Mononuclear cell (primary cell): ENCODE results near the gene NFATC2. TPM values are rescaled to one million over a fixed set of nuclear protein-coding genes. Genes with fewer than 3 reads are reported as not detected.

ENCODE experiments used
- H3K27me3 ChIP-seq: 2 replicates; pipeline ENCODE4 v1.6.0; 2011; ENCODE audit warnings: low read length, control low read depth; ENCODE audit not compliant: insufficient read depth
- H3K4me1 ChIP-seq: 2 replicates; pipeline ENCODE4 v1.5.1; 2011; ENCODE audit warnings: mild to moderate bottlenecking, low read length, control low read depth; ENCODE audit not compliant: insufficient read depth
- H3K4me3 ChIP-seq: 2 replicates; pipeline ENCODE4 v1.5.1; 2011; ENCODE audit warnings: mild to moderate bottlenecking, low read length, moderate library complexity
- H3K9me3 ChIP-seq: 2 replicates; pipeline ENCODE4 v1.5.1; 2011; ENCODE audit warnings: low read depth, mild to moderate bottlenecking, control low read depth, low read length
- total RNA-seq: library from RNA; depleted of rRNA; stranded (reverse); fragments of >200 nt; gene quantifications from one replicate; pipeline ENCODE4 v1.2.3, GENCODE V29; 2012

Gene NFATC2
- total RNA-seq, 1 donor: 12.2 TPM

DNA sequence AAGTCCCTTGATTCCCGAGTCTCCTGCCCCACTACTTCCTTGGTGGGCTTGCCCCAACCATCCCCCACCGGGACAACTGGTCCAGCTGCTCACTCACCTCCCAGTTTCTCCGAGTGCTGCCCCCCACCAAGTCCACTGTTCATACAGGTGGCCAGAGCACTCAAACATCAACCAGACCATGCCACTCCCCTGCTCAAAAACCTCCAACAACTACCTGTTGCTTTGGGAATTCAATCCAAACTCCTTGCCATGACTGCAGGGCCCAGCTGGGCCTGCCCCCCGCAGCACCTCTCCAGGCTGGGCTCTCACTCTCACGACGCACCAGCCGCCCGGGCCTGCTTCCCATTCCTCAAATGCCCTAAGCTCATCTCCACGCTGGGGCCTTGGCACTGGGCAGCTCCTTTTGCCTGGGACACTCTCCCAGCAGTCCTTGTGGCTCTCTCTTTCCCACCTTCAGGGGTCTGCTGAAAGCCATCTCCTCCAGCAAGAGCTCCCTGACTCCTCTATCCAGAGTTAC lies 97.5 kb downstream of the NFATC2 start:
- H3K4me3 ChIP-seq: no peak overlapping the region
- H3K9me3 ChIP-seq: no peaks in the 10 kb centered on the region
- no peaks in the 10 kb centered on the region for H3K27me3 ChIP-seq
- H3K4me1 ChIP-seq: peaks cover 7% of the 10 kb centered on the region

DNA sequence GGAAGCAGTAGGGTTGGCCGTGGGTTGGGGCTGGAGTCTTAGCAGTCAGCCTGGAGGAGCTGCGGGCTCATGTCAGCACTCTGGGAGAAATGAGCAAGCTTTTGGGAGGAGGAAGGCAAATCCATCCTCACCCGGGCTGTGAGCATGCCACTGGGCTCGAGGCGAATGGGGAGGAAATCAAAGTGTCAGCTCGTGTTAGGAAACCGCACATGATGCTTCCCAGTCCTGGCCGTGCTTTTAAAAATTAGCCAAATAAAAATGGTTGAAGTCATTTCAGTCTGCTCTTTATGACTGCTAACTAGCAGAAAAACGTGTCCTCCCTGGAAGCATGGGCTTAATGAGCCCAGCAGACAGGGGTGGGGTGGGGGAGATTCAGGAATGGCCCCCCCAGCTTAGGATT lies 98.1 kb downstream of the NFATC2 start:
- peaks cover 7% of the 10 kb centered on the region for H3K4me1 ChIP-seq
- no peaks in the 10 kb centered on the region for H3K9me3 ChIP-seq
- H3K27me3 ChIP-seq: no peaks in the 10 kb centered on the region
- no peak overlapping the region for H3K4me3 ChIP-seq

DNA sequence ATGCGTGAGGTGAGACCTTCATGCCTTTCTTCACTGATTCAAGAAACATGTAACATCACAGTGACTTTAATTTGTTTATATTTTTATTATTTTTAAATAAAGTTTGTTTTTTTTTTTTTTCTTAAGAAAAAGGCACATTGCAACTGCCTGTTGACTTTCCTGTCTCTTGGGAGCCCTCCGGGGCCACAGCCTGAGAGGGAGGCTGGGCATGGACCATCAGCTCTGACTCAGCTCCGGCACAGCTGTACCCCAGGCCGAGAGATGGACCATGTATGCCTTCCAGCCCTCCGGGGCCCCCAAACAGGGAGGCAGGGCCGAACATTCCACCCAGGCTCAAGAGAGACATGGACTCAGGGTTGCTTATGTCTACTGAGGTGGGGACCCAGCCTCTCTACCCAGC lies 99.9 kb downstream of the NFATC2 start:
- H3K9me3 ChIP-seq: no peaks in the 10 kb centered on the region
- peaks cover 7% of the 10 kb centered on the region for H3K4me1 ChIP-seq

DNA sequence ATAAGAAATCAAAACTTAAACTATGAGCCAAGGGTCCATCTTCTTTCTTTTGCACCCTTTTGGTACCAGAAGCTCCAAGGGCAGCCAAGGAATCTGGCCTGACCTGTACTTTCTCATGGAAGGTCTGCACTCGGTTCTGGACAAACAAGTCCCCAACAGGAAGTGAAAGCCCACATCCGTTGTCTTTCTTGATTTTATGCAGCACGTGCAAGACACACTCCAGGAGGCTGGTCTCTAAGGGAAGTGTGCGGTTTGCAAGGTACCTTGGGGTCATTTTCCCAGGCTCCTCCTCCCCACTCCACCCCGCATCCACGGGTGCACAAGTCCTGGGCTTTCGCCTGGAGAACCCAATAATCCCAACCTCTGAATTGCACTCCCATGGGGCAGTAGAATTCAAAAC lies 101.9 kb downstream of the NFATC2 start:
- no peaks in the 10 kb centered on the region for H3K9me3 ChIP-seq
- H3K4me1 ChIP-seq: peaks cover 7% of the 10 kb centered on the region
- no peak overlapping the region for H3K4me3 ChIP-seq

More for the DNA sequence above, 99.9 kb downstream of the NFATC2 start:
- no peaks in the 10 kb centered on the region for H3K27me3 ChIP-seq
- no peak overlapping the region for H3K4me3 ChIP-seq

DNA sequence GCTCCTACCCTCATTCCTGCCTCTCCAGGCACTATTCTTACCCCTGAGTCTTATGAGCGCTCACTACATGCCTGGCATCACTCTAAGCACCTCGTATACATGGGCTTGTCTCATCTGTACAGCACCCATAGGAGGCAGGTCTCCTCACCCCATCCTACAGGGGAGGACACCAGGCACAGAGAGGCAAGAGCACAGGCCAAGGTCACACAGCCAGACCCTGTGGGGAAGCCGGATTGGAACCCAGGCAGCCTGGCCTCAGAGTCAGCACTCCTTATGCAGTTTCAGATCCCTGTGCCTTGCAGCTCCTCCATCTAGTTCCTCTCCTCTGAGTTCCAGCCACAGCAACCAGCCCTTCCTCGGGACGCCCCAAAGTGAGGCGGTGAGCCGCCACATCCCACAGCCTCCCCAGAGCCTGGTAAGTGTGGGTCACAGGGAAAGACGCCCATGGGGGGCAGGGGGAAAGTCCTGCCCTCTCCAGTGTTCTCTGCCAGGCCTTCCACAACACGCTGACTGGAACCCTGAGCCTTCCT lies 103.3 kb downstream of the NFATC2 start:
- H3K9me3 ChIP-seq: no peaks in the 10 kb centered on the region
- no peak overlapping the region for H3K4me3 ChIP-seq
- H3K27me3 ChIP-seq: no peaks in the 10 kb centered on the region
- peaks cover 7% of the 10 kb centered on the region for H3K4me1 ChIP-seq

More for the DNA sequence above, 101.9 kb downstream of the NFATC2 start:
- H3K27me3 ChIP-seq: no peaks in the 10 kb centered on the region

DNA sequence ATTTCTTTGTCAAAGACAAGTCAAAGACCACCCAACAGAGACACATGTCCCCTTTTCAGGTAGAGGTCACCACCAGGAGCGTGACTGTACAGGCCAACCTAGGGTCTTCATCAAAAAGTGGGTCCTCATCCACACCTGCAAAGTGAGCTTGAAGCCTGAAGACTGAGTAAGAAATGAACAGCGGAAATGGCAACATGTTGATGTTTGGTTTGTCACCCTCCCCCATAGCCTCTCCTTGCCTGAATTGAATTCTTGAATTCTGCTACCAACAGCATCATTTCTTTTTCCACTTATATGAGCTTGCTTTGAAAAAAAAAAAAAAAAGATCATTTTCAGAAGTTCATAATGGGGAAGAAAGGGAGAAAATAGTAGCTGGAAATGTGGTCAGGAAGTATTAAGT lies 104.4 kb downstream of the NFATC2 start:
- Histone ChIP-seq H3K27me3 (no peaks in the 10 kb centered on the region), H3K4me3 (no peak overlapping the region), H3K4me1 (peaks cover 7% of the 10 kb centered on the region), H3K9me3 (no peaks in the 10 kb centered on the region)

DNA sequence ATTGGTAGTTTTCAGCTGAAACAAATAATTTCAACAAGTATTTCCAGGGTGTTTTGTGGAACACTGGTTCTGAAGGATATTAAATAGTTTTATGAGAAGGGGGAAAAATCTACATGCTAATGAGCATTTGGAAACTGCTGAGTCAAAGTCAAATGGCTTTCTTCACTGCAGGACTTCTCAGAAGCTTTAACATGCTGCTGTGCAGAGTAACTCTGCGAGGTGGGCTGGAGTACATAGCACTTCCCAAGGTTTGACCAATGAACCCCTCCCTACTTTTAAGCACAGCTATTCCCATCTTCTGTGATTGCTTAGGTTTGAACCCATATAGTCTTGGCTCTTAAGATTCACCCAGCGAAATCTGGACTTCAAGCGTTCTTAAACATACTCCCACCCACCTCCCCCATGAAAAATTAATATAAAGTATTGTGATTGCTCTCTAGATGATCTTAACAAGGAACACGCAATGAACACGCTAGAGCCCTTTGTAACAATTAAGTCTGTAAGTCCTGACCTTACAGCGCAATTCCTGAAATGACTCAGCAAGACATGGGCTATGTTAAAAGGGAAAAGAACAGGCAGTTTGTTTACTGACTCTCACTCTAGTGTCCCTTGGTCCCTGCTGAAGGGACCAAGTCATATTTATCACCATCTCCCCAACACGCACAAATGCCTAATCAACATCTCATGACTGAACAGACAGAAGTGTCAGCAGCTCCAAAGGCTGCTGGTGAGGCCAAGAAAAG lies 105.2 kb downstream of the NFATC2 start:
- H3K9me3 ChIP-seq: no peaks in the 10 kb centered on the region
- H3K4me3 ChIP-seq: no peak overlapping the region
- H3K27me3 ChIP-seq: no peaks in the 10 kb centered on the region
- peaks cover 7% of the 10 kb centered on the region for H3K4me1 ChIP-seq

DNA sequence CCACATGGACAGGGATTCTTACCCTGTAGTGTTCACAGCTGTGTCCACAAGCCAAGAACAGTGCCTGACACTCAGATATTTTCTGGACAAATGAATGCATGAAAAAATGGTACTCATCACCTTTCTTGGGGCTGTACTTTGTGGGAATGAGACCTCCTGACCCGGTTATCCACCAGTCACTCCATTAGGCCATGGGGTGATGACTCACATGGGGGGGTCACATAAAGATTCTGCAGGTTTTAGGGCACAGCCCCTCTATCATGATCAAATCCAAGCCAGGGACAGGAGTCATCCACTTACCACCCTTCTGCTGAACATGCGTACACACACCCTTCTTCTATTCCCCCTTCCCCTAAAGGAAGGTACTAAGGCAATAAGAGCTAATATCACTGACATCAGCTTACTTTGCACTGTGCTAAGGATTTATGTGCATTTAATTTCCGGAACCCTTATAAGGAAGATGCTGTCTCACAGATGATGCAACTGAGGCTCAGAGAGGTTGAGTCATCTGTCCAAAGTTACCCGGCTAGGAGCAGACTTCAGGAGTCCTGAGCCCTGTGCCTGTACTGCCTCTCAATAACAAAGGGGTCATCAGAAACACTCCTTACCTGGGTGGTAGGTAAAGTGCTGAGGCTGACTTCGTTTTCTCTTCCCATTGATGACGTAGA lies 107.8 kb downstream of the NFATC2 start:
- H3K4me3 ChIP-seq: no peak overlapping the region
- peaks cover 15% of the 10 kb centered on the region for H3K4me1 ChIP-seq
- no peaks in the 10 kb centered on the region for H3K9me3 ChIP-seq
- H3K27me3 ChIP-seq: no peaks in the 10 kb centered on the region

DNA sequence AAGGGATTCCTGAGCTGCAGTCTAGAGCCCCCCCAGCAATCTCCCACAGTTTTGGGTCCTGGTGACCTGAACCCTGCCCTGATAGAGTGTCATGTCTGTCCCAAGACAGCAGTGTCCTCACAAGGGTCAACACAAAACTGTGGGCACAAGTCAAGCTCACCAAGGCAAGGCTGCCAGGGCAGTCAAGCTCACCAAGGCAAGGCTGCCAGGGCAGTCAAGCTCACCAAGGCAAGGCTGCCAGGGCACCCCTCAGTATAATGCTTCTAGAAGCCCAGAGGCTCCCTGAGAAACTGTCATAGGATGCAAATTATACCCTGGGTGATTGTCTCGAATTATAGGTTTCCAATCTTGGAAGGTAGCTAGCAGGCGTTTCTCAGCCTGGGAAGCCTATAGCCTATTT lies 108.5 kb downstream of the NFATC2 start:
- Histone ChIP-seq H3K4me1 (peaks cover 15% of the 10 kb centered on the region), H3K27me3 (no peaks in the 10 kb centered on the region), H3K4me3 (no peak overlapping the region), H3K9me3 (no peaks in the 10 kb centered on the region)

DNA sequence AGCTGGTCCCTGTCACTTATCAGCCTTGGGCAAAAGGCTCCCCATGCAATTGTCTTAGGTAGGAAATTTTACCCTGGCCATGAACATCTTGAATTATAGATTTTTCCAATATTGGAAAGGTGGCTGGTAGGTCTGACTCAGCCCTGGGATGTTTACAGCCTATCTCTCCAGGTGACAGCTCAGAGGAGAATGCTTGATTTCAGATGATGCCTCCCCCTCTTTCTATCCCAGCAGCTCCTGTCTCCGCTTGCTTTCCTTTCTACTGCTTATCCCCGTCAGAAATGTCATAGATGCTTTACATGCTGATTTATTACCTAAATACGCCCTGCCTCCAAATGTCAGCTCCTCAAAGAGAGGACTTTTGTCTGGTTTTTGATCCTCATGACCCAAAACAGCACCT lies 109.6 kb downstream of the NFATC2 start:
- Histone ChIP-seq H3K27me3 (no peaks in the 10 kb centered on the region), H3K9me3 (no peaks in the 10 kb centered on the region), H3K4me1 (peaks cover 15% of the 10 kb centered on the region), H3K4me3 (no peak overlapping the region)

DNA sequence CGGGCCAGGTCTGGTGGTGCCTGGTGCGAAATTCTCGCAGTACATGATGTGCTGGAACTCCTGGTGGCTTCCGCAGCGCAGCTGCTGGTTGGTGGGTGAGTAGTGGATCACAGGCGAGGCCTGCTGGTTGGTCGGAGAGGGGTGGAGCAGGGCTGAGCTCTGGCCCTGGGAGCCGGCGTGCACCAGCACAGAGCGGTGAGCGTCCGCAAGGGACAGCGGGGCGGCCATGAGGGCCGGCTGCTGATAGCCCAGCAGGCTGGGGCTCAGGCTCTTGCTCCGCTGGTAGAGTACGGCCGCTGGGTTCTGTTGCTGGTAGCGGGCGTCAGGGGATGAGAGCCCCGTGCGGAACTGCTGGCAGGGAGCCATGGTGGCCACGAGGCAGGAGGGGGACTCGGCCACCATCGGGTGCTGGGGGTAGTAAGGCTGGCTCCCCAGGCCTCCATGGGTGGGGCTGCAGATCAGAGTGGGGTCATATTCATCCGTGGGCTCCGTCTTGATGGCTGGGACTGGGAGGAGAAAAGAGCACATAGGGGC lies 110.2 kb downstream of the NFATC2 start:
- Histone ChIP-seq H3K9me3 (no peaks in the 10 kb centered on the region), H3K4me1 (peaks cover 16% of the 10 kb centered on the region), H3K27me3 (no peaks in the 10 kb centered on the region), H3K4me3 (no peak overlapping the region)

DNA sequence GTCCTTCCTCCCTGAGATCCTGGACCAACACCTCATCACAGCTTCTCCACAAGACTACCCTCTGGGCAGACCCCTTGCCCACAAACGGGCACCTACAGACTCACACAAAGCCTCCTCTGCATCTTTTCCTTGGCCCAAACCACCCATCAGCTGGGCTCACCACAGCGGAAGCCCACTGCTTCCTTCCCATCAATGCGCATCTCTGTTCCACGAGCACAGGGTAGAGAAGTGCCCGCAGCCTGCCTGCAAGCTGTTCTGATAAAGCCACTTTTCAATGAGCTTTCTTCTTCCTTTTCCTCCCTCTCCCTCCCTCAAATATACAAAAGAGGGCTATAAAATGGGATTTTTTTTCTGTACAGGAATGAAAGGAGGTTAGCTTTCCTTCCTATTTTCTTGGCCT lies 111.2 kb downstream of the NFATC2 start:
- Histone ChIP-seq H3K4me3 (no peak overlapping the region), H3K4me1 (peaks cover 24% of the 10 kb centered on the region), H3K9me3 (no peaks in the 10 kb centered on the region), H3K27me3 (no peaks in the 10 kb centered on the region)

DNA sequence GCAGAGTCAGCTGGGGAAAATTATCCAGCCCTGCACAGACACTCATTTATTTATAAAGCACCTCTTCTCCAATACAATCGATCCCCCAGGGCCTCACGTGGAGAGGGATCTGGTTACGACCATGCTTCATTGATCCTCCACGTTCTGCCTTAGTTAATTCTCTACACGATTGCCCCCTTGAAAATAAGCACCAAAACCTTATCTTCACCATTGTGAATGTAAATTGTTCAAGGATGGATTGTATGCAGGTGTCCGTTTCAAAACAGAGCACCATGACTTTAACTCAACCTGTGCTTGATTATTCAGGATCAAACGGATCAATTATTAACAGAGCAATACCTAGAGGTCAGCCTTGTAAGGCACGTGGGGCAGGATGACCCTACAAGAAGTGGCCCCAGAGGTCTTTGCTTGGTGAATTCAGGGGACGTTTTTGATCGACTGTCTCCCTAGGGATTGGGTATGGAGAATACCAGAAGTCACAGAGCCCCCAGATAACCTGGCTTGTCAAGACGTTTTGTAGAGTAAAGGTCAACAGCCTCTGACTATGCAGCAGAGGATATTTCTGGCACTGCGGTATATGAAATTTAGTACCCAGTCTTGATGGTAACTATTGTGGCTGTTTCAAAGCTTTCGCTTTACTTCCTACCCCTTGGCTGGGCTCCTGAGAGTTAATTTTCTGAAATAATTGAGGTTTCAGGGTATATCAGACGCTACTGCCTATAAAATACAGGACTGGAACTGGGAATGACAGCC lies 112.1 kb downstream of the NFATC2 start:
- H3K27me3 ChIP-seq: no peaks in the 10 kb centered on the region
- H3K9me3 ChIP-seq: no peaks in the 10 kb centered on the region
- no peak overlapping the region for H3K4me3 ChIP-seq
- H3K4me1 ChIP-seq: peaks cover 26% of the 10 kb centered on the region

DNA sequence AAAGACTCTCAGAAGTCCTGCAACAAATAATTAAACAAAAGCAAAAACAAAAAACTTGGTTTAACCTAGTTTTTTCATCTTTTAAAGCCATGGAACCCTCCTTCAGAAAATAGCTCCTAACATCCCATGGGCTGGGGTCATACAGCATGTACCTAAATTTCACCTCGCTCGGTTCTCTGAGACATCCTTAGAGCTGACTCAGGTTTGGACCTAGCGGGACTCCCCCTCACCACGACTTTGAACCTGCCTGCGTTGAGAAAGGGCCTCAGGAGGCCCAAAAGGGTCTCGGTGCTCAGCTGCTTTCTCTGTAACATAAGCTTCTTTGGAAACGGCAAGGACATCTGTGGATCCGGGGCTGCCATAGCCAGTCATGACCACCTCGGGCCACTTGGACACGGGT lies 112.8 kb downstream of the NFATC2 start:
- H3K9me3 ChIP-seq: no peaks in the 10 kb centered on the region
- no peaks in the 10 kb centered on the region for H3K27me3 ChIP-seq
- no peak overlapping the region for H3K4me3 ChIP-seq
- peaks cover 31% of the 10 kb centered on the region for H3K4me1 ChIP-seq

DNA sequence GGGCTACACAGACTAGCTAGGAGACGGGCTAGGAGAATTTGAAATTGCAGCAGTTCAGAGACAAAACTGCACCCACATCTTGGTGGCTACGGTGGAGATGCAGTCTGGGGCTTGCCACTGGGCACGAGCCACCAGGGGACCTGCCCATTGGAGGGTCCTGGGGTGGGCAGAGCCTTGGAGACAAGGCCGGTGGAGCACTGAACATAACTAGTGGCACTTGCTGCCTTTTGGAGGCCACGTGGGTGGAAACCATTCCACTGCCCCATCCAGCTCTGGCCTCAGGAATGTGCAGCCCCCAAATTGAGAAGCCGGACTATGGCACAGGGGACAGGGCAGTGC lies 113.4 kb downstream of the NFATC2 start:
- Histone ChIP-seq H3K4me1 (peaks cover 37% of the 10 kb centered on the region), H3K9me3 (no peaks in the 10 kb centered on the region), H3K27me3 (no peaks in the 10 kb centered on the region), H3K4me3 (no peak overlapping the region)
